Loucy (cell line): ENCODE measurements around the gene GPR39.

Source experiments
- EZH2phosphoT487 ChIP-seq: fragments of 200-600 bp; IDR thresholded peaks from 2 replicates; pipeline ENCODE4 v1.6.1; 2018; ENCODE audit warnings: antibody characterized with exemption, mild to moderate bottlenecking, moderate library complexity, borderline replicate concordance
- TF ChIP-seq, protein P1 (sequence below): fragments of 200-600 bp; sonication (generic); conservative IDR thresholded peaks from 2 replicates; pipeline ENCODE4 v1.5.1; 2014; ENCODE audit warnings: mild to moderate bottlenecking, antibody characterized with exemption, low read length

DNA sequence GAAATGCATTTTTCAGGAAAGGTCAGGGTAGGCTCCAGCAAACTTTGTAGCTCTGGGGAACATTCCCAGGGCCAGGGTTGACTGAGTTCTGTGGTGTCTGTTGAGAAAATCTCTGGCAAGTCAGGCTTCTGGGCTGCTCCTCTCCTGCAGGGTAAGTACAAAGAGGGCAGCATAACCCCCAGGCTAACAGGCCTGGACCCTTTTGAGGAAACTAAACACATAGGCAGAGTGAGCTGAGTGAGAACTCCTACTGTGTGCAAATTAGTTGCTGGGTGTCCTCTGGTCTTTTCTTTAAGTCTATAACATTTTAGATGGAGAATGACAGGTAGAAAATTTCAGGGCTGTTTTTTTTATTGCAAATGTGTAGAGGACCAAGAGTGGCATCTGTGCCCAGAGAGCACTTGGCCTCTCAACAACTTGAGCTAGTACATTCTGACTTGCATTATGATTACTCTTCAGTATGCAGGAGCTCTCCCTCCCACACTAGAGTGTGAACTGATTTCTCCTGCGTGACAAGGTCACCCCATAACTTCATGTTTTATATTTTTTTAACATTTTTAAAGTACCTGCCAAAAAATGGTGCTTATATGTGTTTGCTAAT is 49.9 kb downstream of the GPR39 start:
- TF ChIP-seq, protein P1, sequence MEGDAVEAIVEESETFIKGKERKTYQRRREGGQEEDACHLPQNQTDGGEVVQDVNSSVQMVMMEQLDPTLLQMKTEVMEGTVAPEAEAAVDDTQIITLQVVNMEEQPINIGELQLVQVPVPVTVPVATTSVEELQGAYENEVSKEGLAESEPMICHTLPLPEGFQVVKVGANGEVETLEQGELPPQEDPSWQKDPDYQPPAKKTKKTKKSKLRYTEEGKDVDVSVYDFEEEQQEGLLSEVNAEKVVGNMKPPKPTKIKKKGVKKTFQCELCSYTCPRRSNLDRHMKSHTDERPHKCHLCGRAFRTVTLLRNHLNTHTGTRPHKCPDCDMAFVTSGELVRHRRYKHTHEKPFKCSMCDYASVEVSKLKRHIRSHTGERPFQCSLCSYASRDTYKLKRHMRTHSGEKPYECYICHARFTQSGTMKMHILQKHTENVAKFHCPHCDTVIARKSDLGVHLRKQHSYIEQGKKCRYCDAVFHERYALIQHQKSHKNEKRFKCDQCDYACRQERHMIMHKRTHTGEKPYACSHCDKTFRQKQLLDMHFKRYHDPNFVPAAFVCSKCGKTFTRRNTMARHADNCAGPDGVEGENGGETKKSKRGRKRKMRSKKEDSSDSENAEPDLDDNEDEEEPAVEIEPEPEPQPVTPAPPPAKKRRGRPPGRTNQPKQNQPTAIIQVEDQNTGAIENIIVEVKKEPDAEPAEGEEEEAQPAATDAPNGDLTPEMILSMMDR, result no peak
- no peak for TF ChIP-seq EZH2phosphoT487
